ENCODE data around the gene PTCH2.
"Not testable (repeated sequence)": the region's sequence is repeated elsewhere in the genome, so short reads cannot be mapped to it uniquely, and the experiment has no call there.

Gene PTCH2

GRCh38 chr1:44820328-44821239, 22.5 kb downstream of the PTCH2 start:
- DNase-seq (ENCODE audit: low read depth in 2 of 2, low spot score in 1 of 2) = no peak

GRCh38 chr1:44819608-44820327, 23.3 kb downstream of the PTCH2 start:
- peak; percentile 45 to 60 for DNase-seq (ENCODE audit: low read depth in 2 of 2, low spot score in 1 of 2)

- no peak for DNase-seq (ENCODE audit: low read depth in 2 of 2, low spot score in 1 of 2)
These were observed 23.9 kb downstream of the PTCH2 start for GRCh38 chr1:44819196-44819607.

- no peak for DNase-seq (ENCODE audit: low read depth in 2 of 2, low spot score in 1 of 2)
These were observed 25.1 kb downstream of the PTCH2 start for GRCh38 chr1:44817771-44818495.

GRCh38 chr1:44817307-44817706, 25.7 kb downstream of the PTCH2 start:
- no peak for DNase-seq (ENCODE audit: low read depth in 2 of 2, low spot score in 1 of 2)

- not testable (repeated sequence) for DNase-seq (ENCODE audit: low read depth in 2 of 2, low spot score in 1 of 2)
These were observed 27.1 kb downstream of the PTCH2 start for GRCh38 chr1:44815926-44816325.

GRCh38 chr1:44812822-44813543, 30.1 kb downstream of the PTCH2 start:
- DNase-seq (ENCODE audit: low read depth in 2 of 2, low spot score in 1 of 2) = no peak

GRCh38 chr1:44811234-44811633, 31.8 kb downstream of the PTCH2 start:
- DNase-seq (ENCODE audit: low read depth in 2 of 2, low spot score in 1 of 2) = no peak

- DNase-seq (ENCODE audit: low read depth in 2 of 2, low spot score in 1 of 2) = not testable (repeated sequence)
These were observed 32.3 kb downstream of the PTCH2 start for GRCh38 chr1:44810762-44811105.

- no peak for DNase-seq (ENCODE audit: low read depth in 2 of 2, low spot score in 1 of 2)
These were observed 32.8 kb downstream of the PTCH2 start for GRCh38 chr1:44810101-44810761.

- DNase-seq (ENCODE audit: low read depth in 2 of 2, low spot score in 1 of 2) = peak; percentile 73 to 85
These were observed 33.8 kb downstream of the PTCH2 start for GRCh38 chr1:44808938-44809917.

GRCh38 chr1:44808063-44808937, 34.8 kb downstream of the PTCH2 start, which contains the start of gene BTBD19:
Gene BTBD19 (plus strand): TSS chr1:44808523. CDS start chr1:44808821, 298 bp downstream.
- peak in 1 of 2 donors; percentile 65 for DNase-seq (ENCODE audit: low read depth in 2 of 2, low spot score in 1 of 2)

- DNase-seq (ENCODE audit: low read depth in 2 of 2, low spot score in 1 of 2) = peak; percentile 73 to 81
These were observed 35.5 kb downstream of the PTCH2 start for GRCh38 chr1:44807364-44808062.

- DNase-seq (ENCODE audit: low read depth in 2 of 2, low spot score in 1 of 2) = no peak
These were observed 36.2 kb downstream of the PTCH2 start, which contains the start of gene DYNLT4 for GRCh38 chr1:44806704-44807363. Gene DYNLT4 (minus strand): TSS chr1:44807351. CDS start chr1:44806668, 683 bp downstream.

- no peak for DNase-seq (ENCODE audit: low read depth in 2 of 2, low spot score in 1 of 2)
These were observed 36.9 kb downstream of the PTCH2 start for GRCh38 chr1:44806025-44806703.

GRCh38 chr1:44805311-44806024, 37.6 kb downstream of the PTCH2 start:
- DNase-seq (ENCODE audit: low read depth in 2 of 2, low spot score in 1 of 2) = no peak
